GM21528 (cell line): ENCODE data around the gene ATP8B1.

Experiments used
- ATAC-seq: cut with Tn5 transposase; IDR thresholded peaks from one replicate; pipeline ENCODE4 v1.9.1; 2021; ENCODE audit warnings: mild to moderate bottlenecking, moderate library complexity; ENCODE audit not compliant: unreplicated experiment, low FRiP score

ATP8B1 gene

GRCh38 chr18:57635003-57635822 is 167.9 kb downstream of the ATP8B1 start:
- no peak for ATAC-seq

- ATAC-seq, result no peak
Measured at GRCh38 chr18:57631697-57632096, 171.4 kb downstream of the ATP8B1 start.

GRCh38 chr18:57630754-57631595 is 172.1 kb downstream of the ATP8B1 start:
- peak; percentile 49 for ATAC-seq

GRCh38 chr18:57630002-57630753 is 172.9 kb downstream of the ATP8B1 start:
- peak; percentile 86 for ATAC-seq

- no peak for ATAC-seq
Measured at GRCh38 chr18:57629422-57629821, 173.7 kb downstream of the ATP8B1 start.

- ATAC-seq, result no peak
Measured at GRCh38 chr18:57627488-57627887, 175.6 kb downstream of the ATP8B1 start.

GRCh38 chr18:57624988-57625387 is 178.1 kb downstream of the ATP8B1 start:
- no peak for ATAC-seq

GRCh38 chr18:57621246-57621604 is 181.9 kb downstream of the ATP8B1 start:
- peak; percentile 19 for ATAC-seq

- ATAC-seq, result no peak
Measured at GRCh38 chr18:57619876-57620275, 183.2 kb downstream of the ATP8B1 start.

GRCh38 chr18:57618910-57619309 is 184.2 kb downstream of the ATP8B1 start:
- ATAC-seq, result no peak

- no peak for ATAC-seq
Measured at GRCh38 chr18:57603871-57604270, 199.2 kb downstream of the ATP8B1 start.
